Measurements from ENCODE around the gene RASGRF2.
A peak's percentile ranks its signal among the peaks of the same experiment; 100 is the strongest.

Gene RASGRF2

GRCh38 chr5:80967500-80968181, 7.5 kb downstream of the RASGRF2 start:
- DNase-seq, result no peak
- intact Hi-C loops (cut with DNase I), result loop anchor here (10.0 kb wide), 1 partner anchor 107 kb away; no protein-coding TSS in a partner anchor

GRCh38 chr5:80973027-80973426, 12.9 kb downstream of the RASGRF2 start:
- no peak for DNase-seq

DNA sequence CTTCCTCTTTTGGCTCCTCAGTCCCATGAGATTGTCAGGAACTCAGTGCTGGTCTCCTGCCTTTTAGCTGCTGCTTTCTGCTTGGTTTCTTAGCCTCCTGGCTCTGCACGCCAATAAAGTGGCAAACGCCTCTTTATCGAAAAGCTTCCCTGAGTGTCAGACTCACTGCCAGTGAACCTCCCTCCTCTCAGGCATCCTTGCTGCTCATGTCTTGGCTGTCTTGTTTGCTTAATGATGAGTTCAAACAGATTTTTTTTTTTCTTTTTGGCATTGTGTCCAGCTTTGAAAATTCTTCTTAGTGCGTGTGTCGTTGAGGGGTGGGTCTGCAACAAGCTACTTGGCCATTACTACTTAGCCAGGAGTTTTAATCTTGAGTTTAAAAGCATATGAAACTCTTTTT, 14.9 kb downstream of the RASGRF2 start:
- intact Hi-C loops (cut with DNase I), result no loop called here
- DNase-seq, result no peak

More at GRCh38 chr5:80973027-80973426, 12.9 kb downstream of the RASGRF2 start:
- intact Hi-C loops (cut with DNase I), result no loop called here

DNA sequence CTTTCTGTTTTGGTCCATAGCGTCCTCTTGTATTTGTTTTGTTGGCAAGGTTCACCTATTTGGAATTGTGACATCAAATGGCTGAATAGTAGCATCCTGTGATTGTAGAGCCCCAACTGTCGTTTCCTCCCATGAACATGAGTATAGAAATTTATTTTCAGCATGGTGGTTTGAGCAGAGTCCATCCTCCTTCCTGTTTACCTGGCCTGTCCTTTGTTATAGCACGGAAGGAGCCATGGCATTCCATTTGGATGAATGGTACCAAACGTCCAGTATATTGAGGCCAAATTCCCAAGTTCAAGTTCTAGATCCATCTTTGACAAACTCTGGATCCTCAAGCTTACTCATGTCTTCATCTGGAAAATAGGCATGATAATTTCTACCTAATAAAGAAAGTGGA, 16.8 kb downstream of the RASGRF2 start:
- no peak for DNase-seq

GRCh38 chr5:80977764-80978163, 17.6 kb downstream of the RASGRF2 start:
- intact Hi-C loops (cut with DNase I), result no loop called here
- DNase-seq, result no peak

More for the DNA sequence above, 16.8 kb downstream of the RASGRF2 start:
- intact Hi-C loops (cut with DNase I), result no loop called here

DNA sequence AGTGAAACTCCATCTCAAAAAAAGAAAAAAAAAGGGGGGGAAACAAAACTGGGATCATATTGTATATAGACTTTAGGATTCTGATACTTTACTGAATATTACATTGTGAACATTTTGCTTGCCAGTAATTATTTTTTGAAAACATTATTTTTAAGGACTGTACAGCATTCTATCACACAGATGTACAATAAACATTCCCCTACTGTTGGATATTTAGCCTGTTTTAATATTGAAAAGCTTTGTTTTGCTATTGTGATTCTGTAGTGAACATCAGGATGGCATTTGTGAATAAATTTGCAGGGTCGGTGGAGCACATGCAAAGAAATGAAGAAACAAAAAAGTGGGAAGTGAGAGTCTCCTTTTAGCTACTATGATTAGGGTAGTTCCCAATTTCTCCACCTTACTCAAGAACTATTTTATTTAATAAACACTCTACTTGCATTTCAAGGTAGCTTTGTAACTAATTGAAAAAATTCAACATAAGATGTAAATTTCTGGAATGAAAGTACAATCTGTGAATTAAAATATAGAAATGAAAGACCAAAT, 18.7 kb downstream of the RASGRF2 start:
- intact Hi-C loops (cut with DNase I), result no loop called here
- no peak for DNase-seq

GRCh38 chr5:80982093-80982492, 21.9 kb downstream of the RASGRF2 start:
- DNase-seq, result no peak
- intact Hi-C loops (cut with DNase I), result no loop called here

DNA sequence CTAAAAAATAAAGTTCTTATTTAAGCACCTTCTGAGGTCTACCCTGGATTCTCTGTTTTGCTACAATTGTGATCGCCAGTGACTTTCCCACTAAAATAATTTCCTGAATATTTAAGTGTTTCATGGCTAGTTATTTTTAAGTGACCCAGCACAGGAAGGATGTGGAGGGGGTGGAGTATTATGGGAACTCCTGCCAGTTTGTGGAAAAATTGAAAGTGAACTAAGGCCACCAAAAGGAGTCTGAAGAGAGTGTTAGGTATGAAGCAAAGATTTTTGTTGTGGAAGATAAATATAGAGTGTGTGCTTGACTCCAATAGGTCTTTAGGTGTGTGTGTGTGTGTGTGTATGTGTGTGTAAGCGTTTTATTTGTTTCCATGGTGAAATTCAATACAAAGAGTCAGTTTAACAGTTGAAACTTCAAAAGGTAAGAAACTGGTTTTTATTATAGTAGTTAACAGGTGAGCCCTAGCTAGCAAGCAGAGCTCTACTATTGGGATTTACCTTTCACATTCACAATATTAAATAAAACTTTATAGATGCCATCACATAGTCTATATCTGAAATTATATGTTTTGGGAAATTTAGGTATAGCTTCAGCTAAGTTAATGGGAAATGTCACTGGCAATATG, 25.6 kb downstream of the RASGRF2 start:
- no peak for DNase-seq
- intact Hi-C loops (cut with DNase I), result no loop called here

GRCh38 chr5:80986382-80986781, 26.2 kb downstream of the RASGRF2 start:
- no peak for DNase-seq
- intact Hi-C loops (cut with DNase I), result no loop called here

DNA sequence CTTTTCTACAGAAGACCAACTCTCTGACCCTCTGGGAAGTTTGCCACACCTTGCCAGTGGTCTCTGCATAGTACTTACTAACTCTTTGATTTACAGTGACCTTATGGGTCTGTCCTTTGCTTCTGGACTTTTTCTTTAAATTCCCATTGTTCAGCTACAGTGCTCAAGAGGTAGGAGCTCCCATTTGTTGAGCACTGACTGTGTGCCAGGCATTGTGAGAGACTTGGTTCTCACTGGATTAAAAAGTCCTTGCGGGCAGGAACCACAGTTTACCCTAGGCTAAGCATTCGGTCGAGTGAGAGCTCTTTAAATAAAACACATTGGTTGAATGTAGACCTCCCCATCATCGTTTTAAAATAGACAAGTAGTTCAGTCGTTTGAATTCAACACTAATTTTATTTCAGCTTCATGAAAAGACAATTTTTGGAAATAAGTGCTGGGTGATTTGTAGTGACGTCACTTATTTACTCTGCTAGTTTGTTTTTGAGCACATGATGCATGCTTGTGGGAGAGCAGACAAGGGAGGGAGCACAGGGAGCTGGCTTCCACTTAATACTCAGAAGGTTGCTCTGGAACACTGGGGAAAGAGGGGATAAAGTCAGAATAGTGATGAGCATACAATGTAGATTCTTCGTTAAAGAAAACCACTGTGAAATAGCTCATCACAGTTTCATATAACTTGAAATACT, 27.1 kb downstream of the RASGRF2 start:
- DNase-seq, result peak in 1 of 42 donors; percentile 27
- intact Hi-C loops (cut with DNase I), result no loop called here

GRCh38 chr5:80988419-80988935, 28.3 kb downstream of the RASGRF2 start:
- intact Hi-C loops (cut with DNase I), result no loop called here
- no peak for DNase-seq

DNA sequence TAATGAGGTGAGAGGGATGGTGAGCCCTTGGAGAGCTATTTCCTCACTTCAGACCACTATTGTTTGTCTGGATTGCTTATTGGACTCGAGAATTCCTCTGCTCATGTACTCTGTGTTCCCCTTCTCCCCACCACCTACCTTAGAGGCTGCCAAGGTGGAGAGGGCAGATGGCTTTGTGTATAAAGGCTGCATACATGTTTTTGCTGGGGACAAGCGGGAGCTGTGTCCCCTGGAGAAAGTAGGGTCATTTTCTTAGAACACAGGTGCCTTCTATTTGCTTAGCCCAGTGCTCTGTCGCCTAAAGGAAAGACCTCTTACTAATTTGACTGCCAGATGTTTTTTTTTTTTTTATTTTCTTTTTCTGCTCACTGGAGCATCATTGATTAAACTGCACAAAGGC, 29.7 kb downstream of the RASGRF2 start:
- intact Hi-C loops (cut with DNase I), result no loop called here
- DNase-seq, result no peak

GRCh38 chr5:80990527-80990926, 30.4 kb downstream of the RASGRF2 start:
- DNase-seq, result no peak
- intact Hi-C loops (cut with DNase I), result no loop called here

GRCh38 chr5:80990971-80991370, 30.8 kb downstream of the RASGRF2 start:
- no peak for DNase-seq
- intact Hi-C loops (cut with DNase I), result no loop called here

GRCh38 chr5:80995908-80996307, 35.7 kb downstream of the RASGRF2 start:
- intact Hi-C loops (cut with DNase I), result no loop called here
- DNase-seq, result no peak

DNA sequence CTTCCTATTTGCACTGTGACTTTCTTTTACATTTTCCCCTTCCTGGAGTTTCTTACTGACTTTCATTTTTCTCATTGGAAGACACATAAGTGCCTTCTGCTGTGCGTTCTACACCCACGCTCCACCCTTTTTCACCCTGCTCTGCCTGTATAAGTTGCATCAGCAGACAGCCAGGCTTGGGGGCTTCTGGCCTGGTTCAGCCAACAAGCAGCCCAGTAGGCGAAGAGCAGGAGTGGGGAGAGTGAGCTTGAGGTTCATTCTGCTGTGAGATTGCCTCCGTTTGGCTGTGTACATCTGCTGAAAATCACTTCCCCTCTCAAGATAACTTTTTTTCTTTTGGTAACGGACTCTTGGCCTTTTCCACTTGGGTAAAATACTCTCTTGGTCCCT, 38.4 kb downstream of the RASGRF2 start:
- intact Hi-C loops (cut with DNase I), result no loop called here
- peak in 11 of 42 donors; percentile 11 to 50 (median 20) for DNase-seq

DNA sequence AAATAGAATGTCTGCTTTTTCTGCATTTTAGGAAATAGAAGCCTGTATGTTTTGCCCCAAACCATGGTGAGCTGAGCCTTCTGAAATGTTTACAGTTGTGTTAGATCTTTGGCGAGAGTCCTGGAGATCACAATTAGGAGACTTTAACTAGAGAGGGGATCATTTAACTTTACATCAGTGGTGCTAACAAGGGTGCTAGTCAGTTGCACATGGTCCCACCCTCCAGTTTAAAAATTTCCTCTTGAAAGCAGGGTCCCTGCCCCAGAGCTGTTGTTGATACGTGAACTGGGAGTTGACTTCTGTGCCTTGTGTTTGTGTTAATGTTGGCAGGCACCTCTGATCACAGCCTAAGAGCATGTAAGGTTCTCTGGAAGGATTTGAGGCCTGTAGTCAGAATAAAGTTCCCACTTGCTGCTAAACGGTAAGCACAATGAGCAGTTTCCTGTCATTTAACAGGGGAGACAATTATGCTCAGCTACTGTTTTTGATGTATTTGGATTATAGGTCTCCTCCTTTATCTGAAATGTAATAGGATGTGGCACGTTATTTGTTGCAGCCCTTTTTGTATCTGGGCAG, 43.7 kb downstream of the RASGRF2 start:
- intact Hi-C loops (cut with DNase I), result no loop called here
- no peak for DNase-seq

DNA sequence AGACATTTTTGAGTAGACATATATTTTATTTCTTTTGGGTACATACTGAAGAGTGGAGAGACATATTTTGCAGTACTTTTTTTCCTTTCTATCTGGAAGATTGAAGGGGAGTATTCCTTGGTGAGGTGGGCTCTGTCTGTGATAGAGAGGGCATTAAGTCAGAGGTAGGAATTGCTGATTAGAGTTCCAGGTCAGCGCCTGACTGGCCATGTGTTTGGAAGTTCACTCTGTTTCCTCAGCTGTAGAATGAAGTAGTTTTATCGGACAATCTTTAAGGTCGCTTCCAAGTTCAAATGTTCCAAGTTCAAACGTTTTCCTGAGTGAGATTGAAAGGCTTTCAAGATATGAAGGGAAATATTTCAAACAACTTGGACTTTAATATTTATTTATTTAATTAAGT, 45.5 kb downstream of the RASGRF2 start:
- no peak for DNase-seq
- intact Hi-C loops (cut with DNase I), result no loop called here

GRCh38 chr5:81006231-81006630, 46.1 kb downstream of the RASGRF2 start:
- intact Hi-C loops (cut with DNase I), result no loop called here
- DNase-seq, result no peak

Measured in head of caudate nucleus (tissue), 42 donors.